HepG2 (cell line): ENCODE data around the gene ZNF8. TPM values are rescaled to one million over a fixed set of nuclear protein-coding genes. Genes with fewer than 3 reads are reported as not detected.

Source experiments
- KDM5A ChIP-seq: fragments of 200-600 bp; sonication (generic); IDR thresholded peaks from 2 replicates; pipeline ENCODE4 v1.7.0; 2018; ENCODE audit warnings: antibody characterized with exemption, mild to moderate bottlenecking, low read length, borderline replicate concordance
- MYNN ChIP-seq: sonication (generic); formaldehyde crosslinking; IDR thresholded peaks from 2 replicates; pipeline ENCODE4 v1.4.0; 2020; ENCODE audit warnings: mild to moderate bottlenecking, low read depth, missing genetic modification reagents
- NR2F1 ChIP-seq, 2 experiments: fragments of 450-650 bp in 1 of 2; formaldehyde crosslinking in 1 of 2; IDR thresholded peaks; 2 replicates each; pipeline versions ENCODE4 v1.5.0 to v1.6.1; 2016 to 2020; ENCODE audit warnings: mild to moderate bottlenecking in 1 of 2, missing compliant biosample characterization in 1 of 2, missing genetic modification reagents in 1 of 2, moderate library complexity in 1 of 2
- PCBP1 ChIP-seq: fragments of 200-400 bp; formaldehyde crosslinking; IDR thresholded peaks from 2 replicates; pipeline ENCODE4 v1.6.1; 2017; ENCODE audit warnings: mild to moderate bottlenecking, low read depth, low read length, borderline replicate concordance
- POGZ ChIP-seq: sonication (generic); formaldehyde crosslinking; IDR thresholded peaks from 2 replicates; pipeline ENCODE4 v1.4.0; 2020; ENCODE audit warnings: mild to moderate bottlenecking, missing genetic modification reagents
- POLR2AphosphoS2 ChIP-seq: IDR thresholded peaks from 2 replicates; pipeline ENCODE4 v1.6.1; 2011; ENCODE audit warnings: low read depth, low read length, improper control_type of control experiment
- PRMT3 ChIP-seq: sonication (generic); formaldehyde crosslinking; IDR thresholded peaks from 2 replicates; pipeline ENCODE4 v1.8.1; 2022; ENCODE audit warnings: low read depth, mild to moderate bottlenecking, moderate library complexity, missing genetic modification reagents, borderline replicate concordance
- SMAD9 ChIP-seq: sonication (generic); formaldehyde crosslinking; IDR thresholded peaks from 2 replicates; pipeline ENCODE4 v1.5.1; 2020; ENCODE audit warnings: mild to moderate bottlenecking, missing genetic modification reagents
- SRF ChIP-seq: IDR thresholded peaks from 2 replicates; pipeline ENCODE4 v1.6.1; 2011; ENCODE audit warnings: mild to moderate bottlenecking, low read depth, low read length, moderate library complexity
- ZFX ChIP-seq: sonication (generic); formaldehyde crosslinking; IDR thresholded peaks from 2 replicates; pipeline ENCODE4 v1.4.0; 2020; ENCODE audit warnings: mild to moderate bottlenecking, low read depth, missing genetic modification reagents, moderate library complexity
- ZNF382 ChIP-seq: sonication (generic); formaldehyde crosslinking; IDR thresholded peaks from 2 replicates; pipeline ENCODE4 v1.5.0; 2020; ENCODE audit warnings: missing genetic modification reagents, mild to moderate bottlenecking, borderline replicate concordance
- ZNF546 ChIP-seq: sonication (generic); formaldehyde crosslinking; conservative IDR thresholded peaks from 2 replicates; pipeline ENCODE4 v1.8.1; 2023; ENCODE audit warnings: mild to moderate bottlenecking, missing genetic modification reagents
- ZNF552 ChIP-seq: sonication (generic); formaldehyde crosslinking; IDR thresholded peaks from 2 replicates; pipeline ENCODE4 v1.9.0; 2022; ENCODE audit warnings: missing genetic modification reagents, mild to moderate bottlenecking, borderline replicate concordance
- ZNF678 ChIP-seq: sonication (generic); formaldehyde crosslinking; IDR thresholded peaks from 2 replicates; pipeline ENCODE4 v1.4.0; 2020; ENCODE audit warnings: mild to moderate bottlenecking, missing genetic modification reagents
- ZSCAN30 ChIP-seq: sonication (generic); formaldehyde crosslinking; IDR thresholded peaks from 2 replicates; pipeline ENCODE4 v1.5.0; 2020; ENCODE audit warnings: mild to moderate bottlenecking, missing genetic modification reagents
- polyA plus RNA-seq, 8 experiments: library from polyadenylated mRNA; depleted of rRNA in 3 of 8; stranded (reverse) in 7 of 8; unstranded in 1 of 8; fragments of >200 nt; fragmentation: Illumina TruSeq in 4 of 8; extraction: Trizol in 4 of 8; gene quantifications; 2 replicates each; pipeline versions ENCODE4 v1.2.1 to v1.2.3, GENCODE V29; 2011 to 2016; ENCODE audit warnings: low read depth in 4 of 8, missing spikeins in 1 of 8, mixed read lengths in 1 of 8; ENCODE audit not compliant: insufficient read depth in 1 of 8
- total RNA-seq, 5 experiments: library from RNA; depleted of rRNA; stranded (reverse); fragments of >200 nt; fragmentation: Illumina TruSeq; extraction: Trizol; gene quantifications; 2 replicates each; pipeline ENCODE4 v1.2.3, GENCODE V29; 2016; ENCODE audit warnings: low read depth in 1 of 5
- TF ChIP-seq, protein P1 (sequence below): sonication (generic); formaldehyde crosslinking; IDR thresholded peaks from 2 replicates; pipeline ENCODE4 v1.5.0; 2020; ENCODE audit warnings: mild to moderate bottlenecking, missing genetic modification reagents, moderate library complexity
- TF ChIP-seq, protein P2 (sequence below): sonication (generic); formaldehyde crosslinking; IDR thresholded peaks from 2 replicates; pipeline ENCODE4 v1.5.1; 2020; ENCODE audit warnings: mild to moderate bottlenecking, missing genetic modification reagents, moderate library complexity
- TF ChIP-seq, protein P3 (sequence below): sonication (generic); formaldehyde crosslinking; IDR thresholded peaks from 2 replicates; pipeline ENCODE4 v1.4.0; 2020; ENCODE audit warnings: missing genetic modification reagents
- TF ChIP-seq, protein P4 (sequence below): sonication (generic); formaldehyde crosslinking; IDR thresholded peaks from 2 replicates; pipeline ENCODE4 v1.4.0; 2020; ENCODE audit warnings: mild to moderate bottlenecking, missing genetic modification reagents
- TF ChIP-seq, protein P5 (sequence below): IDR thresholded peaks from 2 replicates; pipeline ENCODE4 v1.6.1; 2016; ENCODE audit warnings: missing compliant biosample characterization, missing genetic modification reagents, borderline replicate concordance
- TF ChIP-seq, protein P6 (sequence below): sonication (generic); formaldehyde crosslinking; IDR thresholded peaks from 2 replicates; pipeline ENCODE4 v1.5.0; 2020; ENCODE audit warnings: mild to moderate bottlenecking, missing genetic modification reagents

ZNF8 gene
- total and polyA plus RNA-seq, 2 of the 13 experiments (the other 11 are each of a cell fraction or from before 2014, with no cell fraction given): 3.1 to 3.3 TPM

DNA sequence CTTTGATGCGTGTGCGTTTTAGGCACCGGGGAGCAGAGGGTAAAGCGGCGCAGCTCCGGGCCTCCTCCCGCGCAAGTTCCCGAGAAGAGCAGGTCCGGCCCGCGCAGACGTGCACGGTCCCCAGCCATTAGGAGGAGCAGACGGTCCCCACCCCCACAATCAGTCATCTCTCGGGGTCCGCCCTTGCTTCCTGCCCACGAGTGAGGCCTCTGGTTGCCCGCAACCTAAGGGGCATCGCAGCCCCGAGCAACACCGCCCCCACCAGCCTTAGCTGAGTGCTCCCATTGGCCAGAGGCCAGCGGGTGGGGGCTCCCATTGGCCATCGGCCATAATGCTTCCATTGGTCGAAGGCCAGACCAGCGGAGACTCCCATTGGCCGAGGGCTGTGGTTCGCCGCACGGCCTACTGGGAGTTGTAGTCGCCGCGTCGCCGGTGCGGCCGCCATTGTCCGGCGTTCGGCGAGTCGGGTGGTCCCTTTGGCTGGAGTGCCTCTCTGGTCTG, at the start of gene ZNF8 (continued):
- TF ChIP-seq, protein P1, sequence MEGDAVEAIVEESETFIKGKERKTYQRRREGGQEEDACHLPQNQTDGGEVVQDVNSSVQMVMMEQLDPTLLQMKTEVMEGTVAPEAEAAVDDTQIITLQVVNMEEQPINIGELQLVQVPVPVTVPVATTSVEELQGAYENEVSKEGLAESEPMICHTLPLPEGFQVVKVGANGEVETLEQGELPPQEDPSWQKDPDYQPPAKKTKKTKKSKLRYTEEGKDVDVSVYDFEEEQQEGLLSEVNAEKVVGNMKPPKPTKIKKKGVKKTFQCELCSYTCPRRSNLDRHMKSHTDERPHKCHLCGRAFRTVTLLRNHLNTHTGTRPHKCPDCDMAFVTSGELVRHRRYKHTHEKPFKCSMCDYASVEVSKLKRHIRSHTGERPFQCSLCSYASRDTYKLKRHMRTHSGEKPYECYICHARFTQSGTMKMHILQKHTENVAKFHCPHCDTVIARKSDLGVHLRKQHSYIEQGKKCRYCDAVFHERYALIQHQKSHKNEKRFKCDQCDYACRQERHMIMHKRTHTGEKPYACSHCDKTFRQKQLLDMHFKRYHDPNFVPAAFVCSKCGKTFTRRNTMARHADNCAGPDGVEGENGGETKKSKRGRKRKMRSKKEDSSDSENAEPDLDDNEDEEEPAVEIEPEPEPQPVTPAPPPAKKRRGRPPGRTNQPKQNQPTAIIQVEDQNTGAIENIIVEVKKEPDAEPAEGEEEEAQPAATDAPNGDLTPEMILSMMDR (CRISPR knock-in tag): peak; percentile 35; the same call in 1 of the 2 replicates
- TF ChIP-seq, protein P2, sequence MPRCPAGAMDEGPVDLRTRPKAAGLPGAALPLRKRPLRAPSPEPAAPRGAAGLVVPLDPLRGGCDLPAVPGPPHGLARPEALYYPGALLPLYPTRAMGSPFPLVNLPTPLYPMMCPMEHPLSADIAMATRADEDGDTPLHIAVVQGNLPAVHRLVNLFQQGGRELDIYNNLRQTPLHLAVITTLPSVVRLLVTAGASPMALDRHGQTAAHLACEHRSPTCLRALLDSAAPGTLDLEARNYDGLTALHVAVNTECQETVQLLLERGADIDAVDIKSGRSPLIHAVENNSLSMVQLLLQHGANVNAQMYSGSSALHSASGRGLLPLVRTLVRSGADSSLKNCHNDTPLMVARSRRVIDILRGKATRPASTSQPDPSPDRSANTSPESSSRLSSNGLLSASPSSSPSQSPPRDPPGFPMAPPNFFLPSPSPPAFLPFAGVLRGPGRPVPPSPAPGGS (CRISPR knock-in tag): no peak
- TF ChIP-seq POGZ (CRISPR knock-in tag) (peak; percentile 68), ZNF552 (CRISPR knock-in tag) (0 out of 2 replicates have a peak, but pooled peaks have one; percentile 48), MYNN (CRISPR knock-in tag) (no peak), PCBP1 (no peak), PRMT3 (CRISPR knock-in tag) (no peak), ZNF546 (CRISPR knock-in tag) (no peak), ZFX (CRISPR knock-in tag) (peak; percentile 89), ZSCAN30 (no peak), KDM5A (no peak; the same call in 1 of the 2 replicates), ZNF678 (0 out of 2 replicates have a peak, but pooled peaks have one; percentile 43), ZNF382 (CRISPR knock-in tag) (no peak), POLR2AphosphoS2 (no peak), NR2F1 (CRISPR knock-in tag; IDR thresholded peaks at IDR 0.05) (no peak), SMAD9 (CRISPR knock-in tag) (no peak), SRF (no peak)
- TF ChIP-seq, protein P3, sequence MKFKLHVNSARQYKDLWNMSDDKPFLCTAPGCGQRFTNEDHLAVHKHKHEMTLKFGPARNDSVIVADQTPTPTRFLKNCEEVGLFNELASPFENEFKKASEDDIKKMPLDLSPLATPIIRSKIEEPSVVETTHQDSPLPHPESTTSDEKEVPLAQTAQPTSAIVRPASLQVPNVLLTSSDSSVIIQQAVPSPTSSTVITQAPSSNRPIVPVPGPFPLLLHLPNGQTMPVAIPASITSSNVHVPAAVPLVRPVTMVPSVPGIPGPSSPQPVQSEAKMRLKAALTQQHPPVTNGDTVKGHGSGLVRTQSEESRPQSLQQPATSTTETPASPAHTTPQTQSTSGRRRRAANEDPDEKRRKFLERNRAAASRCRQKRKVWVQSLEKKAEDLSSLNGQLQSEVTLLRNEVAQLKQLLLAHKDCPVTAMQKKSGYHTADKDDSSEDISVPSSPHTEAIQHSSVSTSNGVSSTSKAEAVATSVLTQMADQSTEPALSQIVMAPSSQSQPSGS (CRISPR knock-in tag): 0 out of 2 replicates have a peak, but pooled peaks have one; percentile 13
- TF ChIP-seq, protein P4, sequence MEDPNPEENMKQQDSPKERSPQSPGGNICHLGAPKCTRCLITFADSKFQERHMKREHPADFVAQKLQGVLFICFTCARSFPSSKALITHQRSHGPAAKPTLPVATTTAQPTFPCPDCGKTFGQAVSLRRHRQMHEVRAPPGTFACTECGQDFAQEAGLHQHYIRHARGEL (CRISPR knock-in tag): no peak
- TF ChIP-seq, protein P5, sequence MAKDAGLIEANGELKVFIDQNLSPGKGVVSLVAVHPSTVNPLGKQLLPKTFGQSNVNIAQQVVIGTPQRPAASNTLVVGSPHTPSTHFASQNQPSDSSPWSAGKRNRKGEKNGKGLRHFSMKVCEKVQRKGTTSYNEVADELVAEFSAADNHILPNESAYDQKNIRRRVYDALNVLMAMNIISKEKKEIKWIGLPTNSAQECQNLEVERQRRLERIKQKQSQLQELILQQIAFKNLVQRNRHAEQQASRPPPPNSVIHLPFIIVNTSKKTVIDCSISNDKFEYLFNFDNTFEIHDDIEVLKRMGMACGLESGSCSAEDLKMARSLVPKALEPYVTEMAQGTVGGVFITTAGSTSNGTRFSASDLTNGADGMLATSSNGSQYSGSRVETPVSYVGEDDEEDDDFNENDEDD (CRISPR knock-in tag): peak; percentile 64; the same call in 1 of the 2 replicates
- TF ChIP-seq, protein P6, sequence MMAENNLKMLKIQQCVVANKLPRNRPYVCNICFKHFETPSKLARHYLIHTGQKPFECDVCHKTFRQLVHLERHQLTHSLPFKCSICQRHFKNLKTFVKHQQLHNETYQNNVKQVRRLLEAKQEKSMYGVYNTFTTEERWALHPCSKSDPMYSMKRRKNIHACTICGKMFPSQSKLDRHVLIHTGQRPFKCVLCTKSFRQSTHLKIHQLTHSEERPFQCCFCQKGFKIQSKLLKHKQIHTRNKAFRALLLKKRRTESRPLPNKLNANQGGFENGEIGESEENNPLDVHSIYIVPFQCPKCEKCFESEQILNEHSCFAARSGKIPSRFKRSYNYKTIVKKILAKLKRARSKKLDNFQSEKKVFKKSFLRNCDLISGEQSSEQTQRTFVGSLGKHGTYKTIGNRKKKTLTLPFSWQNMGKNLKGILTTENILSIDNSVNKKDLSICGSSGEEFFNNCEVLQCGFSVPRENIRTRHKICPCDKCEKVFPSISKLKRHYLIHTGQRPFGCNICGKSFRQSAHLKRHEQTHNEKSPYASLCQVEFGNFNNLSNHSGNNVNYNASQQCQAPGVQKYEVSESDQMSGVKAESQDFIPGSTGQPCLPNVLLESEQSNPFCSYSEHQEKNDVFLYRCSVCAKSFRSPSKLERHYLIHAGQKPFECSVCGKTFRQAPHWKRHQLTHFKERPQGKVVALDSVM (CRISPR knock-in tag): no peak
